Measurements from ENCODE around the gene ZFTA. TPM values are rescaled to one million over a fixed set of nuclear protein-coding genes. Genes with fewer than 3 reads are reported as not detected.

The ZFTA gene
- total RNA-seq (ENCODE audit: low replicate concordance): 21.1 and 41.7 TPM in 2 replicates
- long read RNA-seq, partial matches to known transcripts: 0 of 18 reads
- long read RNA-seq, other reads (novel, unspliced or antisense): 18 of 18 reads

DNA sequence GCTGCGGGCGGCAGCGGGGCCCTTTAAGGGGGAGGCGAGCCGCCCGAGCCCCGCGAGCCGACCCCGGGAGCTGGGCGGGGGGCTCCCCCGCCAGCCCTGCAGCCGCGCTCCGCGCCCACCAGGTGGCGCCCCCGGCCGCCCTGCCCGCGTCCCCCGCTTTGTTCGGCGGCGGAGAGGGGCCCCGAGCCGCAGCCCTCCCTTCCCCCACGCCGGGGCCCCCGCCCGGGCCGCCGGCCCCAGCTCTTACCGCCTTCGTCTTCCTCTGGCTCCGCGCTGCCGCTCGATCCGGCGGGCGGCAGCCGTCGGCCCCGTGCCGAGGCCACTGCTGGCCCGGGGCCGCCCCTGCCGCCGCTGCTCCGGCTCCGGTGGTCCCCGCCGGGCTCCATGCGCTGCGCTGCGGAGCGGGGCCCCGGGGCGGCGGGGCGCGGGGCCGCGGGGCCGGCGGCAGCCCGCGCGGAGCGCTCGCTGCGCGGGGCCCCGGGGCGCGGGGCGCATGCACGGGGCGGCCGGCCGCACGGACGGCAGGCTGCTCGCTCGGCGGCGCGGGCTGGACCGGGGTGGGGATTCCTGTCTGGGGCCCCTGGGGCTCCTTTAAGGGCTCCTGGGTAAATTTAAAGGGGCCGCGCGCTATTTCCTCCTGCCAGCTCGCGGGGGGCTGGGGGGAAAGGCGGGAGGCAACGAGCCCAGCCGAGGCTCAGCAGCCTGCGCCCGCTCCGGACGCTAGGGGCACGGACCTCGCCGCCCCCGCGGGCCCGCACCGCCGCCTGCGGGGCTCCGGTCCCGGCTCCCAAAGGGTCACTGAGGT, at the start of gene ZFTA:
Gene ZFTA (minus strand): TSS at position 539 of the 805 bp plus-strand sequence. CDS start 153 bp downstream, at position 386.
- TF ChIP-seq, protein P1, sequence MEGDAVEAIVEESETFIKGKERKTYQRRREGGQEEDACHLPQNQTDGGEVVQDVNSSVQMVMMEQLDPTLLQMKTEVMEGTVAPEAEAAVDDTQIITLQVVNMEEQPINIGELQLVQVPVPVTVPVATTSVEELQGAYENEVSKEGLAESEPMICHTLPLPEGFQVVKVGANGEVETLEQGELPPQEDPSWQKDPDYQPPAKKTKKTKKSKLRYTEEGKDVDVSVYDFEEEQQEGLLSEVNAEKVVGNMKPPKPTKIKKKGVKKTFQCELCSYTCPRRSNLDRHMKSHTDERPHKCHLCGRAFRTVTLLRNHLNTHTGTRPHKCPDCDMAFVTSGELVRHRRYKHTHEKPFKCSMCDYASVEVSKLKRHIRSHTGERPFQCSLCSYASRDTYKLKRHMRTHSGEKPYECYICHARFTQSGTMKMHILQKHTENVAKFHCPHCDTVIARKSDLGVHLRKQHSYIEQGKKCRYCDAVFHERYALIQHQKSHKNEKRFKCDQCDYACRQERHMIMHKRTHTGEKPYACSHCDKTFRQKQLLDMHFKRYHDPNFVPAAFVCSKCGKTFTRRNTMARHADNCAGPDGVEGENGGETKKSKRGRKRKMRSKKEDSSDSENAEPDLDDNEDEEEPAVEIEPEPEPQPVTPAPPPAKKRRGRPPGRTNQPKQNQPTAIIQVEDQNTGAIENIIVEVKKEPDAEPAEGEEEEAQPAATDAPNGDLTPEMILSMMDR (conservative IDR thresholded peaks at IDR 0.05): peak; percentile 84
- Mint-ChIP-seq H3K9me3 (no peaks in the 10 kb centered on the region), H3K36me3 (peaks cover 4% of the 10 kb centered on the region), H3K27me3 (peaks cover 22% of the 10 kb centered on the region), H3K27ac (peak within 1 kb of the TSS; percentile 93), H3K4me3 (peak within 1 kb of the TSS; percentile 96), H3K4me1 (ENCODE audit: unreplicated experiment) (peaks cover 22% of the 10 kb centered on the region)
- peak; percentile 87 for DNase-seq (ENCODE audit: extremely low spot score, unreplicated experiment)

DNA sequence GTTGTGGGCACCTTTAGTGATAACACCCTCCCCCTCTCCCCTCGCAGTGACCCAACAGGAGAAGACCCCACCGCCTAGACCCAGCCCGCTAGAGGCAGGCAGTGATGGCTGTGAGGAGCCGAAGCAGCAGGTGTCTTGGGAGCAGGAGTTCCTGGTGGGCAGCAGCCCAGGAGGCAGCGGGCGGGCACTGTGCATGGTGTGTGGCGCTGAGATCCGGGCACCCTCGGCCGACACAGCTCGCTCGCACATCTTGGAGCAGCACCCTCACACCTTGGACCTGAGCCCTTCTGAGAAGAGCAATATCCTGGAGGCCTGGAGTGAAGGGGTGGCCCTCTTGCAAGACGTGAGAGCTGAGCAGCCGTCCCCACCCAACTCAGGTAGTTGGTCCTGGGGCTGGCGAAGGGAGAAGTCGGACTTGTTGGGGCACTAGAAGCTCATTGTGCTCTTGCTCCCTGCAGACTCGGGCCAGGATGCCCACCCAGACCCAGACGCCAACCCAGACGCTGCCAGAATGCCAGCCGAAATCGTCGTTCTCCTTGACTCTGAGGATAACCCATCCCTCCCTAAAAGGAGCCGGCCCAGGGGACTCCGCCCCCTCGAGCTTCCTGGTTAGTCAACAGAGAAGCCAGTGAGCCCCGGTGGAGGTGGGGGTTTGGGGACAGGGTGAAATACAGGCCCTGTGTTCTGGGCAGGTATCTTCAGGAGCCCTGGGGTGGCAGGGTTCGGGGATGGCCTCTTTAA, 49.4 kb upstream of the ZFTA start:
- H3K4me3 Mint-ChIP-seq: no peak overlapping the region
- H3K27ac Mint-ChIP-seq: no peak overlapping the region
- no peaks in the 10 kb centered on the region for H3K9me3 Mint-ChIP-seq
- TF ChIP-seq, protein P1 (conservative IDR thresholded peaks at IDR 0.05): no peak
- H3K4me1 Mint-ChIP-seq (ENCODE audit: unreplicated experiment): peaks cover 13% of the 10 kb centered on the region
- H3K27me3 Mint-ChIP-seq: no peaks in the 10 kb centered on the region
- no peak for DNase-seq (ENCODE audit: extremely low spot score, unreplicated experiment)
- H3K36me3 Mint-ChIP-seq: peaks cover 34% of the 10 kb centered on the region

DNA sequence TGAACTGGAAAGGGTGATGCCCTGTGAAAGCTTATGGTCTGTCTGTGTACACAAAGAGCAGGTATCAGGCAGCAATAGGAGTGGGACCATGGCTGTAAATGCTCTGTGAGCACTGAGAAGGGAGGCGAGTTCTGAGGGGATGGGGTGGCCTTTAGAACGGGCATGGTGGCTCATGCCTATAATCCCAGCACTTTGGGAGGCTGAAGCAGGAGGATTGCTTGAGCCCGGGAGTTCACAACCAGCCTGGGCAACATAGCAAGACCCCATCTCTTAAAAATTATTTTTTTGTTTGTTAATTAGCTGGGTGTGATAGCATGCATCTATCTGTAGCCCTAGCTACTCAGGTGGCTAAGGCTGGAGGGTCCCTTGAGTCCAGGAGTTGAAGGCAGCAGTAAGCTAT, 48.2 kb upstream of the ZFTA start:
- H3K9me3 Mint-ChIP-seq: no peaks in the 10 kb centered on the region
- H3K4me3 Mint-ChIP-seq: no peak overlapping the region

DNA sequence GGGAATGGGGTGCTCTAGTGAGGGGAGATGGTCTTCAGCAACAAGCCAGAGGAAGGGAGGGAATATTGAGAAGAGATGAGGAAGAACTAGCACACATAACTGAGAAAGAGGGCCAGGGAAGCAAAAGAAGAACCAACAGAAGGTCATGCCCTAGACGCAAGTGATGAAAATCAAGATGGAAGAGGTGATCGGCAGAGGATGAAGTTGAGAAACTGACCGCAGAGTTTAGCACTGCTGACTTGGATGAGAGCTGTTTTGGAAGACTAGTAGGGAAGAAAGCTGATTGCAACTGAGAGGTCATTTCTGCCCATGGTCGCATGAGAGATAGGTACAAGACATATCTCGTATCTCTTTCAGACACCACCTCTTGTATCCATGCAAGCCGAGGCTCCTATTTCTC, 47.6 kb upstream of the ZFTA start:
- H3K9me3 Mint-ChIP-seq: no peaks in the 10 kb centered on the region
- TF ChIP-seq, protein P1 (conservative IDR thresholded peaks at IDR 0.05): no peak
- no peaks in the 10 kb centered on the region for H3K27me3 Mint-ChIP-seq
- peak overlapping the region; percentile 28 for H3K4me3 Mint-ChIP-seq
- H3K27ac Mint-ChIP-seq: no peak overlapping the region
- H3K36me3 Mint-ChIP-seq: peaks cover 27% of the 10 kb centered on the region
- peaks cover 26% of the 10 kb centered on the region for H3K4me1 Mint-ChIP-seq (ENCODE audit: unreplicated experiment)
- DNase-seq (ENCODE audit: extremely low spot score, unreplicated experiment): no peak

More for the DNA sequence above, 48.2 kb upstream of the ZFTA start:
- TF ChIP-seq, protein P1 (conservative IDR thresholded peaks at IDR 0.05): no peak
- Mint-ChIP-seq H3K36me3 (peaks cover 27% of the 10 kb centered on the region), H3K27me3 (no peaks in the 10 kb centered on the region), H3K27ac (no peak overlapping the region), H3K4me1 (ENCODE audit: unreplicated experiment) (peaks cover 23% of the 10 kb centered on the region)
- DNase-seq (ENCODE audit: extremely low spot score, unreplicated experiment): no peak

DNA sequence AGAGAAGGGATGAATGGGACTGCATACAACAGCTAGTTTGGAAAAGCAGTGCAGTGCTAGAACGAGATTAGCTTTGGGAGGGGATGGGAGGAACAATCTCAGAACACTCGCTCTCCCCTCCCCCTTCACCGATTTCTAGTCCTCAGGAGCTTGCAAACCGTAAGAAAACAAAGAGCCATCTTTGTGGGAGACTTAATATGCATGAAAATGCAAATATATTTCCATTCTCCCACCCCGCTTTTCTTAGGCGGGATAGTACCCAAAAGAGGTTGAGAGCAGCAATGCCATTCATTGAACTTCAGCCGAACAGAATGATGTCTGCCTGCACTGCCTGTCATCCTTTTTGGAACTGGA, 45.8 kb upstream of the ZFTA start:
- Mint-ChIP-seq H3K36me3 (peaks cover 23% of the 10 kb centered on the region), H3K27ac (no peak overlapping the region), H3K9me3 (no peaks in the 10 kb centered on the region), H3K27me3 (no peaks in the 10 kb centered on the region), H3K4me3 (peak overlapping the region; percentile 91), H3K4me1 (ENCODE audit: unreplicated experiment) (peaks cover 26% of the 10 kb centered on the region)
- TF ChIP-seq, protein P1 (conservative IDR thresholded peaks at IDR 0.05): no peak
- DNase-seq (ENCODE audit: extremely low spot score, unreplicated experiment): no peak
